ENCODE measurements around the gene BEST2.

BEST2 gene

DNA sequence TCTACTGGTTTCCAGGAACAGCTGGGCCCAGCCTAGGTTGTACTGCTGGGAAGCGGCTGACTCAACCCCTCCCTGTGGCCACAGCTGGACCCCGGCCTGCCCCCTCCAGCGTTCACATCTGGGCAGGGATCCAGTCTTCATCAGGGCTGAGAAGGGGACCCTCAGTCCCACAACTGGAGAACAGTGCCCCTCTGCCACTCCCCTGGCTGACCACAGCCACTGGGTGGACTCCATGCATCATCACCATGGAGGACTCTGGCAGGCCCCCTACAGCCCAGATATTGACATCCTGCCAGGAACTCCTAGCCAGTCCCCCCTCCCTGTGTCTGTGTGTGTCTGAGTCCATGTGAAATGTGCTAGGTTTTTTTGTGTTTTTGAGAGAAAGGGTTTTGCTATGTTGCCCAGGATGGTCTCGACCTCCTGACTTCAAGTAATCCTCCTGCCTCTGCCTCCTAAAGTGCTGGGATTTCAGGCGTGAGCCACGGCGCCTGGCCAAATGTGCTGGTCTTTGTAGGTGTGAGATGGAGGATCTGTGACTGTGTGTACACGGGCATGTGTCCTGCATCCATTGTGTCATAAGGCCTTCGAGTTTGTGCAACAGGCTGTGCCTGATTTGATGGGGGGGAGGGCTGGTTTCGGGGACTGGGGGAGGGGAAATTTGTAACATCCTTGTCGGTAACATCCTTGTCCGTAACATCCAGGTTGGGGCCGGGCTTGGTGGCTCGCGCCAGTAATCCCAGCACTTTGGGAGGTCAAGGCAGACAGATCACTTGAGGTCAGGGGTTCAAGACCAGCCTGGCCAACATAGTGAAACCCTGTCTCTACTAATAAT lies 27.8 kb downstream of the BEST2 start:
- TF ChIP-seq, protein P1, sequence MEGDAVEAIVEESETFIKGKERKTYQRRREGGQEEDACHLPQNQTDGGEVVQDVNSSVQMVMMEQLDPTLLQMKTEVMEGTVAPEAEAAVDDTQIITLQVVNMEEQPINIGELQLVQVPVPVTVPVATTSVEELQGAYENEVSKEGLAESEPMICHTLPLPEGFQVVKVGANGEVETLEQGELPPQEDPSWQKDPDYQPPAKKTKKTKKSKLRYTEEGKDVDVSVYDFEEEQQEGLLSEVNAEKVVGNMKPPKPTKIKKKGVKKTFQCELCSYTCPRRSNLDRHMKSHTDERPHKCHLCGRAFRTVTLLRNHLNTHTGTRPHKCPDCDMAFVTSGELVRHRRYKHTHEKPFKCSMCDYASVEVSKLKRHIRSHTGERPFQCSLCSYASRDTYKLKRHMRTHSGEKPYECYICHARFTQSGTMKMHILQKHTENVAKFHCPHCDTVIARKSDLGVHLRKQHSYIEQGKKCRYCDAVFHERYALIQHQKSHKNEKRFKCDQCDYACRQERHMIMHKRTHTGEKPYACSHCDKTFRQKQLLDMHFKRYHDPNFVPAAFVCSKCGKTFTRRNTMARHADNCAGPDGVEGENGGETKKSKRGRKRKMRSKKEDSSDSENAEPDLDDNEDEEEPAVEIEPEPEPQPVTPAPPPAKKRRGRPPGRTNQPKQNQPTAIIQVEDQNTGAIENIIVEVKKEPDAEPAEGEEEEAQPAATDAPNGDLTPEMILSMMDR (IDR thresholded peaks at IDR 0.05; ENCODE audit: low read depth, low read length): no peak
- peak; percentile 49 for DNase-seq (ENCODE audit: extremely low read depth, low read depth)

GRCh38 chr19:12782174-12782423 lies 30.5 kb downstream of the BEST2 start:
- TF ChIP-seq, protein P1 (IDR thresholded peaks at IDR 0.05; ENCODE audit: low read depth, low read length): no peak
- DNase-seq (ENCODE audit: extremely low read depth, low read depth): no peak

DNA sequence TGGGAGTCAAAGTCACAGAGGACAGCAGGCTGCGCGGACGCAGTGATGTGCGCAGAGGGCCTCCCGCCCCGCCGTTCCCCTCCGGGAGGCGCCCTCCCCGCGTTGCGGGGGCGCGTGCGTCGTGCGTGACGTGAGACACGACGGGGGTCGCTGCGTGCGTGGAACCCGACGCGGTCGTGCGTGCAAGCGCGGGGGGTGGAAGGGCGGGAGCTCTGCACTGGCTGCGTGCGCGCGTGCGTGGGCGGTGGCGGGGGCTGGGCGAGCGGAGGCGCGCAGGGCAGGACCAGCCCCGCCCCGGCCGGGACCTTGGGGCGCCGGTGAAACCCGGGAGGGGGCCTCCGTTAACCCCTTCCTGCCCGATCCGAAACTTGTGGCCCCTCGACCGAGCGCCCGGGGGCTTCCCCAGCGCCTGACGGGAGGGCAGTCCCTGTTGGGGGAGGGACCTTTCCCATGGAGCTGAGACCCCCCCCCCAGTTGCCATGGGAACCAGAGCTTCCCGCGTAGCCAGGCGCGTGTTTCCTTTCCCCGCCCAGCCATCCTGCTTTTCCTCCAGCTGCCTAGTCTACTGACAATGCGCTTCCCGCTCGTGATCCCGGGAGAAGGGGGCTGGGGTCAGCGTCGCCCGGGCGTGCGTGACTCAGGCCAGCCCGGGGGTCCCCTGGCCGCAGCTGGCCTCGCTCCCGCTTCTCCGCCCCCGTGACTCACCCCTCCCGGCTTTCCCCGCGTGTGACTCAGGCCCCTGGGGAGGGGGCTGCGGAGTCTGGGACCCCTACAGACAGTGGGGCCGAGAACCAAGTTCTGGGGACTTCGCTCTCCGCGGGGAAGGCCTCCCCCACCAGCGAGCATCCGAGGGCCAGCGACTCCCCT lies 31.1 kb downstream of the BEST2 start:
- DNase-seq (ENCODE audit: extremely low read depth, low read depth): peak; percentile 70

DNA sequence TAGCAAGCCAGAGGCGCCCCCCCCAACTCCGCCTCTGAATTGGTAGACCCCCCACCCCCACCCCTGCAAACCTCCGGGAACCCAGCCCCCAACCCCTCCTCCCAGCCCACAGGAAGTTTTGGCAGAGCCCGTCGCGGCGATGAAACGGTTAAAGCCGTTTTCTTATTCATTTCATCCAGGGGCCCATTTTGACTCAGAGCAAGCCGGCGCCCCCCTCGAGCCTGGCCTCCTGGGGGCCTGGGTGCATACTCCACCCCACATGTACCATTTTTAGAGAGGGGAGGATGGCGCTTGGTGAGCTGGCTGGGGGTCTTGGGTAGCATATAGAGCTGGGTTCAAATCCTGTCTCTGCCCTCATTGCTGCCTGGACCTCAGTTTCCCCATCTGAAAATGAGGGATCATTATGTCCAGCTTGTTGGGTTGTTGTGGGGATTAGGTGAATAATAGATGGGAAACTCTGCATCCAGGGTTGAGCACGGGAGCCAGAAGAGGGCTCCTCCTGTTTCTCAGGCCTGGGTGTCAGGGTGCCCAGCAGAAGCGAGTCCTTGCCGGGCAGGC lies 31.8 kb downstream of the BEST2 start:
- DNase-seq (ENCODE audit: extremely low read depth, low read depth): no peak
- TF ChIP-seq, protein P1 (IDR thresholded peaks at IDR 0.05; ENCODE audit: low read depth, low read length): no peak

More for the DNA sequence above, 31.1 kb downstream of the BEST2 start:
- TF ChIP-seq, protein P1 (IDR thresholded peaks at IDR 0.05; ENCODE audit: low read depth, low read length): no peak

GRCh38 chr19:12783849-12784393 lies 32.3 kb downstream of the BEST2 start:
- DNase-seq (ENCODE audit: extremely low read depth, low read depth): no peak
- TF ChIP-seq, protein P1 (IDR thresholded peaks at IDR 0.05; ENCODE audit: low read depth, low read length): no peak

GRCh38 chr19:12784394-12784870 lies 32.8 kb downstream of the BEST2 start:
- TF ChIP-seq, protein P1 (IDR thresholded peaks at IDR 0.05; ENCODE audit: low read depth, low read length): no peak
- DNase-seq (ENCODE audit: extremely low read depth, low read depth): no peak
